ENCODE results near the gene MAST1. TPM values are rescaled to one million over a fixed set of nuclear protein-coding genes. Genes with fewer than 3 reads are reported as not detected.
A peak's percentile ranks its signal among the peaks of the same experiment; 100 is the strongest.

The MAST1 gene
- total and polyA plus RNA-seq, 2 experiments from 2014 or later: 13.9 to 19.9 TPM

- Histone ChIP-seq H3K27ac (ENCODE audit: low read depth) (peak within 1 kb of the TSS; percentile 87), H3K36me3 (ENCODE audit: insufficient read depth) (no peaks in the 10 kb centered on the region), H3K4me3 (peak within 1 kb of the TSS; percentile 83), H2AFZ (peak within 1 kb of the TSS; percentile 78), H3K4me1 (ENCODE audit: insufficient read depth) (peaks cover 42% of the 10 kb centered on the region), H3K9me2 (ENCODE audit: insufficient read depth) (no peaks in the 10 kb centered on the region), H3F3A (replicated peaks; ENCODE audit: low read depth) (peaks cover 29% of the 10 kb centered on the region; the same call in 1 of the 2 replicates), H3K27me3 (ENCODE audit: insufficient read depth) (peaks cover 27% of the 10 kb centered on the region), H4K20me1 (replicated peaks; ENCODE audit: insufficient read depth) (no peaks in the 10 kb centered on the region), H3K4me2 (peak within 1 kb of the TSS; percentile 96), H3K79me2 (replicated peaks; ENCODE audit: insufficient read depth) (no peaks in the 10 kb centered on the region)
- H3K9me3 Mint-ChIP-seq: peaks cover 3% of the 10 kb centered on the region; the same call in 2 of the 3 replicates
- no peak within 1 kb of the TSS for H3K27ac Mint-ChIP-seq
- H3K4me1 Mint-ChIP-seq: peaks cover 36% of the 10 kb centered on the region
- ATAC-seq (peak; percentile 20), DNase-seq (ENCODE audit: low spot score) (peak; percentile 87)
- peaks cover 4% of the 10 kb centered on the region; the same call in 2 of the 3 replicates for H3K36me3 Mint-ChIP-seq (ENCODE audit: low read depth)
- peak within 1 kb of the TSS; percentile 85 for H3K4me3 Mint-ChIP-seq
- H3K27me3 Mint-ChIP-seq (ENCODE audit: insufficient read depth, low read depth, poor library complexity): peaks cover 46% of the 10 kb centered on the region
- TF ChIP-seq CREB1 (CRISPR knock-in tag; IDR thresholded peaks at IDR 0.05; ENCODE audit: low read depth) (no peak), POLR2AphosphoS5 (IDR thresholded peaks at IDR 0.05; ENCODE audit: low read depth) (peak; percentile 97)
These were observed 46.8 kb upstream of the MAST1 start, which contains the start of gene JUNB for GRCh38 chr19:12791345-12792050. JUNB (plus strand) TSS chr19:12791486; CDS start chr19:12791772, 286 bp downstream.

DNA sequence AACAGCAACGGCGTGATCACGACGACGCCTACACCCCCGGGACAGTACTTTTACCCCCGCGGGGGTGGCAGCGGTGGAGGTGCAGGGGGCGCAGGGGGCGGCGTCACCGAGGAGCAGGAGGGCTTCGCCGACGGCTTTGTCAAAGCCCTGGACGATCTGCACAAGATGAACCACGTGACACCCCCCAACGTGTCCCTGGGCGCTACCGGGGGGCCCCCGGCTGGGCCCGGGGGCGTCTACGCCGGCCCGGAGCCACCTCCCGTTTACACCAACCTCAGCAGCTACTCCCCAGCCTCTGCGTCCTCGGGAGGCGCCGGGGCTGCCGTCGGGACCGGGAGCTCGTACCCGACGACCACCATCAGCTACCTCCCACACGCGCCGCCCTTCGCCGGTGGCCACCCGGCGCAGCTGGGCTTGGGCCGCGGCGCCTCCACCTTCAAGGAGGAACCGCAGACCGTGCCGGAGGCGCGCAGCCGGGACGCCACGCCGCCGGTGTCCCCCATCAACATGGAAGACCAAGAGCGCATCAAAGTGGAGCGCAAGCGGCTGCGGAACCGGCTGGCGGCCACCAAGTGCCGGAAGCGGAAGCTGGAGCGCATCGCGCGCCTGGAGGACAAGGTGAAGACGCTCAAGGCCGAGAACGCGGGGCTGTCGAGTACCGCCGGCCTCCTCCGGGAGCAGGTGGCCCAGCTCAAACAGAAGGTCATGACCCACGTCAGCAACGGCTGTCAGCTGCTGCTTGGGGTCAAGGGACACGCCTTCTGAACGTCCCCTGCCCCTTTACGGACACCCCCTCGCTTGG, 46.1 kb upstream of the MAST1 start:
- peaks cover 12% of the 10 kb centered on the region for H3K36me3 Mint-ChIP-seq (ENCODE audit: low read depth)
- peaks cover 46% of the 10 kb centered on the region for H3K27me3 Mint-ChIP-seq (ENCODE audit: insufficient read depth, low read depth, poor library complexity)
- H4K20me1 ChIP-seq (replicated peaks; ENCODE audit: insufficient read depth): no peaks in the 10 kb centered on the region
- H3K4me3 Mint-ChIP-seq: peak overlapping the region; percentile 85
- peaks cover 3% of the 10 kb centered on the region; the same call in 2 of the 3 replicates for H3K9me3 Mint-ChIP-seq
- peaks cover 42% of the 10 kb centered on the region for H3K4me1 ChIP-seq (ENCODE audit: insufficient read depth)
- peak overlapping the region; percentile 83 for H3K4me3 ChIP-seq
- H3K27me3 ChIP-seq (ENCODE audit: insufficient read depth): peaks cover 27% of the 10 kb centered on the region
- no peak overlapping the region for H3K27ac Mint-ChIP-seq
- H3K79me2 ChIP-seq (replicated peaks; ENCODE audit: insufficient read depth): no peaks in the 10 kb centered on the region
- H3K36me3 ChIP-seq (ENCODE audit: insufficient read depth): no peaks in the 10 kb centered on the region
- H3K4me1 Mint-ChIP-seq: peaks cover 38% of the 10 kb centered on the region
- H3K4me2 ChIP-seq: peak overlapping the region; percentile 96
- peak overlapping the region; percentile 90; the same call in 1 of the 2 replicates for H3K27ac ChIP-seq (ENCODE audit: low read depth)
- TF ChIP-seq EZH2phosphoT487 (IDR thresholded peaks at IDR 0.05; ENCODE audit: unreplicated experiment): no peak
- no peak for TF ChIP-seq EZH2 (IDR thresholded peaks at IDR 0.05; ENCODE audit: low read depth, unreplicated experiment)
- TF ChIP-seq NANOG (IDR thresholded peaks at IDR 0.05; ENCODE audit: borderline replicate concordance): no peak
- TF ChIP-seq REST (IDR thresholded peaks at IDR 0.05; ENCODE audit: unreplicated experiment): no peak
- TF ChIP-seq CREB1 (CRISPR knock-in tag; IDR thresholded peaks at IDR 0.05; ENCODE audit: low read depth): peak; percentile 7
- 0 out of 2 replicates have a peak, but pooled peaks have one; percentile 52 for TF ChIP-seq POLR2AphosphoS5 (IDR thresholded peaks at IDR 0.05; ENCODE audit: low read depth)
- no peak for TF ChIP-seq ZNF331 (CRISPR knock-in tag; IDR thresholded peaks at IDR 0.05; ENCODE audit: low read depth)
- TF ChIP-seq, protein P1, sequence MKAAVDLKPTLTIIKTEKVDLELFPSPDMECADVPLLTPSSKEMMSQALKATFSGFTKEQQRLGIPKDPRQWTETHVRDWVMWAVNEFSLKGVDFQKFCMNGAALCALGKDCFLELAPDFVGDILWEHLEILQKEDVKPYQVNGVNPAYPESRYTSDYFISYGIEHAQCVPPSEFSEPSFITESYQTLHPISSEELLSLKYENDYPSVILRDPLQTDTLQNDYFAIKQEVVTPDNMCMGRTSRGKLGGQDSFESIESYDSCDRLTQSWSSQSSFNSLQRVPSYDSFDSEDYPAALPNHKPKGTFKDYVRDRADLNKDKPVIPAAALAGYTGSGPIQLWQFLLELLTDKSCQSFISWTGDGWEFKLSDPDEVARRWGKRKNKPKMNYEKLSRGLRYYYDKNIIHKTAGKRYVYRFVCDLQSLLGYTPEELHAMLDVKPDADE (IDR thresholded peaks at IDR 0.05): no peak
- peak; percentile 94 for DNase-seq (ENCODE audit: low spot score)
- peak overlapping the region; percentile 47; the same call in 1 of the 2 replicates for H2AFZ ChIP-seq
- H3F3A ChIP-seq (replicated peaks; ENCODE audit: low read depth): peaks cover 34% of the 10 kb centered on the region
- no peaks in the 10 kb centered on the region for H3K9me2 ChIP-seq (ENCODE audit: insufficient read depth)
- ATAC-seq: peak; percentile 1

All from GM23338 (cell line).